Endothelial cell (in vitro differentiated cells): Measurements from ENCODE around the gene RARA. TPM values are rescaled to one million over a fixed set of nuclear protein-coding genes. Genes with fewer than 3 reads are reported as not detected.
"Not testable (repeated sequence)": the region's sequence is repeated elsewhere in the genome, so short reads cannot be mapped to it uniquely, and the experiment has no call there.

ENCODE experiments used
- DNase-seq: peaks from one replicate; pipeline ENCODE4 v3.0.0; 2021; ENCODE audit warnings: low spot score
- H3K27ac Mint-ChIP-seq: one replicate; pipeline ENCODE4 v1.8.0; 2021; ENCODE audit warnings: mixed read lengths, inconsistent platforms; ENCODE audit not compliant: unreplicated experiment
- H3K27me3 Mint-ChIP-seq: one replicate; pipeline ENCODE4 v1.8.0; 2021; ENCODE audit warnings: mild to moderate bottlenecking, moderate library complexity, mixed read lengths, inconsistent platforms; ENCODE audit not compliant: unreplicated experiment
- H3K36me3 Mint-ChIP-seq: one replicate; pipeline ENCODE4 v1.8.0; 2021; ENCODE audit warnings: mild to moderate bottlenecking, low read depth, mixed read lengths, inconsistent platforms; ENCODE audit not compliant: unreplicated experiment
- H3K4me1 Mint-ChIP-seq: one replicate; pipeline ENCODE4 v1.8.0; 2021; ENCODE audit warnings: mild to moderate bottlenecking, mixed read lengths, inconsistent platforms; ENCODE audit not compliant: unreplicated experiment
- H3K4me3 Mint-ChIP-seq: one replicate; pipeline ENCODE4 v1.8.0; 2021; ENCODE audit warnings: mild to moderate bottlenecking, mixed read lengths, inconsistent platforms; ENCODE audit not compliant: unreplicated experiment
- H3K9me3 Mint-ChIP-seq: one replicate; pipeline ENCODE4 v1.8.0; 2021; ENCODE audit warnings: mixed read lengths, inconsistent platforms; ENCODE audit not compliant: unreplicated experiment
- CTCF ChIP-seq: fragments of 200-600 bp; sonication (generic); IDR thresholded peaks from one replicate; pipeline ENCODE4 v1.5.0; 2021; ENCODE audit warnings: antibody characterized with exemption; ENCODE audit not compliant: unreplicated experiment
- total RNA-seq: library from RNA; stranded (reverse); fragmentation: NEBNext Ultra II Directional; extraction: Animal tissue kit (Norgen Biotek cat#: 25700); gene quantifications from one replicate; pipeline ENCODE4 v1.2.1, GENCODE V29; 2021; ENCODE audit not compliant: unreplicated experiment

Gene RARA
- total RNA-seq, 1 donor from 2014 or later = 42.8 TPM

- H3K4me3 Mint-ChIP-seq = no peak overlapping the region
- H3K27me3 Mint-ChIP-seq = peaks cover 4% of the 10 kb centered on the region
- H3K36me3 Mint-ChIP-seq = peaks cover 6% of the 10 kb centered on the region
- no peaks in the 10 kb centered on the region for H3K9me3 Mint-ChIP-seq
- no peak for TF ChIP-seq CTCF
- no peak for DNase-seq
- peaks cover 7% of the 10 kb centered on the region for H3K4me1 Mint-ChIP-seq
- H3K27ac Mint-ChIP-seq = no peak overlapping the region
Measured at GRCh38 chr17:40373324-40373723, 64.3 kb downstream of the RARA start.

GRCh38 chr17:40373999-40374398 is 65.0 kb downstream of the RARA start:
- DNase-seq = no peak
- TF ChIP-seq CTCF = no peak
- peaks cover 6% of the 10 kb centered on the region for H3K36me3 Mint-ChIP-seq
- H3K4me1 Mint-ChIP-seq = peaks cover 7% of the 10 kb centered on the region
- peaks cover 3% of the 10 kb centered on the region for H3K27me3 Mint-ChIP-seq
- no peak overlapping the region for H3K4me3 Mint-ChIP-seq
- H3K27ac Mint-ChIP-seq = no peak overlapping the region
- no peaks in the 10 kb centered on the region for H3K9me3 Mint-ChIP-seq

DNA sequence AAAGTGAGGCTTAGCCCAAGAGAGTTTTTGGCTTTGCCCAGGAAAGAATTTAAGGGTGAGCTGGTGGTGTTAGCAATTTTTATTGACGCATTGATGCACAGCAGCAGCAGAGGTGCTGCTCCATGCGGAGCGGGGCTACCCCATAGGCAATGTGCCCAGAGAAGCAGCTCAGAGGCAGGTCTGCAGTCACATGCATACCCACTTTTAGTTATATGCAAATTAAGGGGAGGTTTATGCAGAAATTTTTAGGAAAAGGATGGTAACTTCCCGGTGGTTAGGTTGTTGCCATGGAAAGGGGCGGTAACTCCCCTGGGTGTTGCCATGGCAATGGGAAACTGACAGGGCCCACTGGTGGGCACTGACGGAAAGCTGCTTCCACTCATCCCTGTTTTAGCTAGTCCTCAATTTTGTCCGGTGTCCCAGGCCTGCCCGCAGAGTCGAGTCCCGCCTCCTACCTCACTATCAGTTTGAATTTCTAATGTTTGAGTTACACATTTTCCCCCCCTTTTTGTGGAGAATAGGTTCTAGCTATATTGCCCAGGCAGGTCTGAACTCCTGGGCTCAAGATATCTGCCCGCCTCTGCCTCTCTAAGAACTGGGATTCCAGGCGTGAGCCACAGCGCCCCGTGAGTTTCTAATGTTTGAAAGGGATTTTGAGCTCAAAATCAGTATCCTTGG is 66.0 kb downstream of the RARA start:
- no peak for TF ChIP-seq CTCF
- H3K27me3 Mint-ChIP-seq = peaks cover 2% of the 10 kb centered on the region
- no peak for DNase-seq
- peaks cover 2% of the 10 kb centered on the region for H3K4me1 Mint-ChIP-seq
- H3K4me3 Mint-ChIP-seq = no peak overlapping the region
- no peaks in the 10 kb centered on the region for H3K9me3 Mint-ChIP-seq
- H3K27ac Mint-ChIP-seq = peak overlapping the region; percentile 57
- peaks cover 6% of the 10 kb centered on the region for H3K36me3 Mint-ChIP-seq

DNA sequence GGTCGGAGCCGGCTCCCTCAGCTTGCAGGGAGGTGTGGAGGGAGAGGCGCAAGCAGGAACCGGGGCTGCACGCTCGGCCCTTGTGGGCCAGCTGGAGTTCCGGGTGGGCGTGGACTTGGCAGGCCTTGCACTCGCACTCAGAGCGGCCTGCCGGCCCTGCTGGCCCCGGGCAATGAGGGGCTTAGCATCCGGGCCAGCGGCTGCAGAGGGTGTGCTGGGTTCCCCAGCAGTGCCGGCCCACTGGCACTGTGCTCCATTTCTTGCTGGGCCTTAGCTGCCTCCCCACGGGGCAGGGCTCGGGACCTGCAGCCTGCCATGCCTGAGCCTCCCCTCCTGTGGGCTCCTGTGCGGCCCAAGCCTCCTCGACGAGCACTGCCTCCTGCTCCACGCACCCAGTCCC is 66.8 kb downstream of the RARA start:
- H3K27ac Mint-ChIP-seq, H3K4me3 Mint-ChIP-seq, H3K9me3 Mint-ChIP-seq, DNase-seq, H3K36me3 Mint-ChIP-seq, H3K27me3 Mint-ChIP-seq, H3K4me1 Mint-ChIP-seq: not testable (repeated sequence)

- not testable (repeated sequence) for H3K9me3 Mint-ChIP-seq, H3K36me3 Mint-ChIP-seq, H3K27me3 Mint-ChIP-seq, DNase-seq, H3K4me3 Mint-ChIP-seq, H3K4me1 Mint-ChIP-seq, H3K27ac Mint-ChIP-seq
Measured at GRCh38 chr17:40376541-40376940, 67.6 kb downstream of the RARA start.

- TF ChIP-seq CTCF = no peak
- no peak for DNase-seq
- Mint-ChIP-seq H3K27me3 (peaks cover 2% of the 10 kb centered on the region), H3K4me3 (no peak overlapping the region), H3K9me3 (no peaks in the 10 kb centered on the region), H3K4me1 (no peaks in the 10 kb centered on the region), H3K27ac (no peak overlapping the region), H3K36me3 (peaks cover 6% of the 10 kb centered on the region)
Measured at GRCh38 chr17:40377832-40378231, 68.9 kb downstream of the RARA start.
